ENCODE measurements around the gene MARVELD2. TPM values are rescaled to one million over a fixed set of nuclear protein-coding genes. Genes with fewer than 3 reads are reported as not detected.
"Not testable (repeated sequence)": the region's sequence is repeated elsewhere in the genome, so short reads cannot be mapped to it uniquely, and the experiment has no call there.

Gene MARVELD2
- total RNA-seq, 1 donor from 2014 or later: 26.6 TPM

GRCh38 chr5:69449511-69449910, 34.6 kb downstream of the MARVELD2 start:
- DNase-seq (ENCODE audit: low read depth): peak; percentile 65

- DNase-seq (ENCODE audit: low read depth): peak; percentile 95
Measured at GRCh38 chr5:69450116-69450515, 35.2 kb downstream of the MARVELD2 start.

GRCh38 chr5:69450527-69450926, 35.6 kb downstream of the MARVELD2 start:
- DNase-seq (ENCODE audit: low read depth): not testable (repeated sequence)

- DNase-seq (ENCODE audit: low read depth): no peak
Measured at GRCh38 chr5:69451941-69452647, 37.2 kb downstream of the MARVELD2 start.

- DNase-seq (ENCODE audit: low read depth): not testable (repeated sequence)
Measured at GRCh38 chr5:69453487-69453886, 38.6 kb downstream of the MARVELD2 start.

GRCh38 chr5:69454460-69455249, 39.7 kb downstream of the MARVELD2 start:
- DNase-seq (ENCODE audit: low read depth): no peak

- not testable (repeated sequence) for DNase-seq (ENCODE audit: low read depth)
Measured at GRCh38 chr5:69455428-69455988, 40.6 kb downstream of the MARVELD2 start.

- no peak for DNase-seq (ENCODE audit: low read depth)
Measured at GRCh38 chr5:69462170-69462569, 47.3 kb downstream of the MARVELD2 start.

- not testable (repeated sequence) for DNase-seq (ENCODE audit: low read depth)
Measured at GRCh38 chr5:69466375-69466774, 51.5 kb downstream of the MARVELD2 start.

GRCh38 chr5:69467442-69468225, 52.7 kb downstream of the MARVELD2 start:
- DNase-seq (ENCODE audit: low read depth): no peak

GRCh38 chr5:69468631-69469030, 53.7 kb downstream of the MARVELD2 start:
- DNase-seq (ENCODE audit: low read depth): no peak

- DNase-seq (ENCODE audit: low read depth): not testable (repeated sequence)
Measured at GRCh38 chr5:69471516-69471915, 56.6 kb downstream of the MARVELD2 start.

GRCh38 chr5:69472535-69473143, 57.7 kb downstream of the MARVELD2 start:
- DNase-seq (ENCODE audit: low read depth): not testable (repeated sequence)

- no peak for DNase-seq (ENCODE audit: low read depth)
Measured at GRCh38 chr5:69477170-69477569, 62.3 kb downstream of the MARVELD2 start.

GRCh38 chr5:69478296-69478695, 63.4 kb downstream of the MARVELD2 start:
- DNase-seq (ENCODE audit: low read depth): not testable (repeated sequence)

GRCh38 chr5:69484891-69485290, 70.0 kb downstream of the MARVELD2 start:
- DNase-seq (ENCODE audit: low read depth): peak; percentile 44

GRCh38 chr5:69485471-69485870, 70.6 kb downstream of the MARVELD2 start:
- DNase-seq (ENCODE audit: low read depth): no peak

GRCh38 chr5:69489246-69489645, 74.3 kb downstream of the MARVELD2 start:
- DNase-seq (ENCODE audit: low read depth): no peak

- peak; percentile 51 for DNase-seq (ENCODE audit: low read depth)
Measured at GRCh38 chr5:69491027-69491426, 76.1 kb downstream of the MARVELD2 start.

- DNase-seq (ENCODE audit: low read depth): no peak
Measured at GRCh38 chr5:69491838-69492390, 77.0 kb downstream of the MARVELD2 start.

- DNase-seq (ENCODE audit: low read depth): peak; percentile 32
Measured at GRCh38 chr5:69492391-69492922, 77.5 kb downstream of the MARVELD2 start, which contains the start of gene OCLN. Gene OCLN, plus strand, starts transcription at chr5:69492790. Its CDS starts 11,455 bp downstream, at chr5:69504245.
